H9 (cell line): Measurements from ENCODE around the gene RNF130. TPM values are rescaled to one million over a fixed set of nuclear protein-coding genes. Genes with fewer than 3 reads are reported as not detected.

Experiments used
- DNase-seq: peaks from one replicate; pipeline ENCODE4 v3.0.0-alpha.2; 2017
- H2AFZ ChIP-seq: one replicate; pipeline ENCODE4 v1.6.1; 2013; ENCODE audit warnings: mild to moderate bottlenecking, low read length, control low read depth, moderate library complexity
- H2AK5ac ChIP-seq: 2 replicates; pipeline ENCODE4 v1.6.1; 2013; ENCODE audit warnings: low read length, control low read depth, mixed read lengths; ENCODE audit not compliant: insufficient read length
- H2BK120ac ChIP-seq: one replicate; pipeline ENCODE4 v1.6.1; 2013; ENCODE audit warnings: low read depth, mild to moderate bottlenecking, low read length, control low read depth, inconsistent platforms; ENCODE audit not compliant: poor library complexity, severe bottlenecking
- H2BK12ac ChIP-seq: 2 replicates; pipeline ENCODE4 v1.6.1; 2013; ENCODE audit warnings: low read length, control low read depth, mixed read lengths, low read depth; ENCODE audit not compliant: insufficient read length
- H2BK15ac ChIP-seq: 2 replicates; pipeline ENCODE4 v1.6.1; 2013; ENCODE audit warnings: low read depth, low read length, control low read depth
- H2BK20ac ChIP-seq: one replicate; pipeline ENCODE4 v1.6.1; 2013; ENCODE audit warnings: low read depth, mild to moderate bottlenecking, low read length, control low read depth, inconsistent platforms; ENCODE audit not compliant: poor library complexity, severe bottlenecking
- H2BK5ac ChIP-seq: 2 replicates; pipeline ENCODE4 v1.6.1; 2013; ENCODE audit warnings: low read length, control low read depth, mixed read lengths; ENCODE audit not compliant: insufficient read length
- H3K14ac ChIP-seq: 2 replicates; pipeline ENCODE4 v1.6.1; 2013; ENCODE audit warnings: low read length, control low read depth; ENCODE audit not compliant: insufficient read depth
- H3K18ac ChIP-seq: 2 replicates; pipeline ENCODE4 v1.6.1; 2013; ENCODE audit warnings: low read depth, mild to moderate bottlenecking, mixed read lengths, low read length, control low read depth; ENCODE audit not compliant: insufficient read length
- H3K23ac ChIP-seq: 2 replicates; pipeline ENCODE4 v1.6.1; 2013; ENCODE audit warnings: low read length, control low read depth, mixed read lengths, low read depth; ENCODE audit not compliant: insufficient read length
- H3K23me2 ChIP-seq: 2 replicates; pipeline ENCODE4 v1.6.1; 2013; ENCODE audit warnings: low read depth, mild to moderate bottlenecking, mixed read lengths, low read length, control low read depth; ENCODE audit not compliant: insufficient read length, poor library complexity, severe bottlenecking
- H3K27ac ChIP-seq: 2 replicates; pipeline ENCODE4 v1.5.1; 2013; ENCODE audit warnings: low read length, control low read depth, mixed read lengths, low read depth; ENCODE audit not compliant: insufficient read length
- H3K27me3 ChIP-seq: 2 replicates; pipeline ENCODE4 v1.6.1; 2013; ENCODE audit warnings: low read length, control low read depth, inconsistent platforms; ENCODE audit not compliant: insufficient read depth
- H3K4ac ChIP-seq: 2 replicates; pipeline ENCODE4 v1.6.1; 2013; ENCODE audit warnings: low read depth, mild to moderate bottlenecking, control low read depth, inconsistent platforms, low read length, moderate library complexity
- H3K4me1 ChIP-seq: 2 replicates; pipeline ENCODE4 v1.6.1; 2013; ENCODE audit warnings: low read length, control low read depth, inconsistent platforms; ENCODE audit not compliant: insufficient read depth
- H3K4me2 ChIP-seq: 2 replicates; pipeline ENCODE4 v1.6.1; 2013; ENCODE audit warnings: low read length, control low read depth, mixed read lengths; ENCODE audit not compliant: insufficient read length, insufficient read depth
- H3K56ac ChIP-seq: 2 replicates; pipeline ENCODE4 v1.6.1; 2013; ENCODE audit warnings: low read depth, mild to moderate bottlenecking, mixed read lengths, low read length, control low read depth; ENCODE audit not compliant: insufficient read length
- H3K79me1 ChIP-seq: 2 replicates; pipeline ENCODE4 v1.6.1; 2013; ENCODE audit warnings: low read depth, mild to moderate bottlenecking, moderate library complexity, low read length, control low read depth, inconsistent platforms; ENCODE audit not compliant: insufficient read depth, poor library complexity, severe bottlenecking
- H3K79me2 ChIP-seq: 2 replicates; pipeline ENCODE4 v1.6.1; 2013; ENCODE audit warnings: low read length, control low read depth, inconsistent platforms; ENCODE audit not compliant: insufficient read depth
- H3K9ac ChIP-seq: 2 replicates; pipeline ENCODE4 v1.6.1; 2013; ENCODE audit warnings: low read length, control low read depth, mixed read lengths; ENCODE audit not compliant: insufficient read length; ENCODE audit errors: extremely low read depth
- H3K9me3 ChIP-seq: one replicate; pipeline ENCODE4 v1.6.1; 2013; ENCODE audit warnings: low read depth, low read length, inconsistent platforms; ENCODE audit not compliant: control insufficient read depth
- H3T11ph ChIP-seq: one replicate; pipeline ENCODE4 v1.6.1; 2013; ENCODE audit warnings: mild to moderate bottlenecking, low read length, control low read depth, inconsistent platforms
- H4K20me1 ChIP-seq: one replicate; pipeline ENCODE4 v1.6.1; 2013; ENCODE audit not compliant: control insufficient read depth, insufficient read length, insufficient read depth
- H4K5ac ChIP-seq: 2 replicates; pipeline ENCODE4 v1.6.1; 2013; ENCODE audit warnings: low read depth, mild to moderate bottlenecking, mixed read lengths, low read length, control low read depth; ENCODE audit not compliant: insufficient read length
- H4K8ac ChIP-seq: replicated peaks from 2 replicates; pipeline ENCODE4 v1.6.1; 2013; ENCODE audit warnings: low read length, control low read depth, mixed read lengths, low read depth; ENCODE audit not compliant: insufficient read length
- H4K91ac ChIP-seq: 2 replicates; pipeline ENCODE4 v1.6.1; 2013; ENCODE audit warnings: low read depth, mild to moderate bottlenecking, moderate library complexity, mixed read lengths, low read length, control low read depth; ENCODE audit not compliant: insufficient read length
- H3K27ac Mint-ChIP-seq, 3 experiments: 2 replicates in 2 of 3; 3 replicates in 1 of 3; pipeline ENCODE4 v1.8.0; 2020 to 2021; ENCODE audit warnings: mixed read lengths in 3 of 3, mild to moderate bottlenecking in 1 of 3, moderate library complexity in 1 of 3
- H3K27me3 Mint-ChIP-seq: 2 replicates; pipeline ENCODE4 v1.8.0; 2021; ENCODE audit warnings: low read depth, mild to moderate bottlenecking, moderate library complexity, mixed read lengths
- H3K36me3 Mint-ChIP-seq, 3 experiments: 2 replicates in 2 of 3; 3 replicates in 1 of 3; pipeline ENCODE4 v1.8.0; 2020 to 2021; ENCODE audit warnings: low read depth in 3 of 3, mixed read lengths in 3 of 3; ENCODE audit not compliant: insufficient read depth in 1 of 3
- H3K4me1 Mint-ChIP-seq, 2 experiments: 2 replicates each; pipeline ENCODE4 v1.8.0; 2020; ENCODE audit warnings: mixed read lengths in 2 of 2
- H3K4me3 Mint-ChIP-seq, 2 experiments: 2 replicates in 1 of 2; 3 replicates in 1 of 2; pipeline ENCODE4 v1.8.0; 2020 to 2021; ENCODE audit warnings: mild to moderate bottlenecking in 2 of 2, mixed read lengths in 2 of 2, moderate library complexity in 1 of 2
- H3K9me3 Mint-ChIP-seq, 2 experiments: 2 replicates in 1 of 2; 3 replicates in 1 of 2; pipeline ENCODE4 v1.8.0; 2020; ENCODE audit warnings: mild to moderate bottlenecking in 2 of 2, mixed read lengths in 2 of 2, moderate library complexity in 1 of 2
- WGBS: extraction: QIAGEN DNeasy Blood & Tissue Kit; methylation state at CpG from one replicate; pipeline ENCODE4 v1.1.7; 2013; ENCODE audit warnings: missing lambda C conversion rate, low lambda C conversion rate, mixed read lengths; ENCODE audit not compliant: insufficient read length; ENCODE audit errors: extremely low coverage; 5-methylcytosine and 5-hydroxymethylcytosine counted together
- microRNA-seq: library from miRNA; unstranded; fragments of <30 nt; microRNA quantifications from one replicate; pipeline ENCODE4, GENCODE V29; 2020; ENCODE audit warnings: borderline microRNAs expressed
- total RNA-seq: library from RNA; stranded (reverse); gene quantifications from 2 replicates; pipeline ENCODE4 v1.2.1, GENCODE V29; 2021
- TF ChIP-seq, protein P1 (sequence below): fragments of 200-600 bp; sonication (generic); conservative IDR thresholded peaks from 3 replicates; pipeline ENCODE4 v1.8.0; 2021; ENCODE audit warnings: antibody characterized with exemption, mild to moderate bottlenecking

RNF130 gene
- total RNA-seq, 1 experiment from 2014 or later, result 80.0 TPM

DNA sequence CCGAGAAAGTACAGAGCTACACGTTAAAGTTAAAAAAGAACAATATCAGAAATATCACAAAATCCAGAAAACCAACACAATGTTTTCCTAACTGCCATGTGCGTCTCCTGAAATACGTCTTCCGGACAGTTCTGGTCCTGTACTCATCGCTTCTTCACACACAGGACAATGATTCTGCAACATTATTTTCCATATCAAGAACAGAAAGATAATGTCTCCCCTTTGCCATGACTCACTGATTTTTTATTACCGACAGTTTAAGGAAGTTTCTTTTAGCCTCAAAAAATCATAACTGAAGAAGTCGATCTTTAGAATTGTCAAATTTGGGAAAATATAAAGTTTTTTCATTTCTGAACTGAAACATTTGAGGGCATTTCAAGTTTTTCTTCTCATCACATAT, 166.4 kb downstream of the RNF130 start:
- TF ChIP-seq, protein P1, sequence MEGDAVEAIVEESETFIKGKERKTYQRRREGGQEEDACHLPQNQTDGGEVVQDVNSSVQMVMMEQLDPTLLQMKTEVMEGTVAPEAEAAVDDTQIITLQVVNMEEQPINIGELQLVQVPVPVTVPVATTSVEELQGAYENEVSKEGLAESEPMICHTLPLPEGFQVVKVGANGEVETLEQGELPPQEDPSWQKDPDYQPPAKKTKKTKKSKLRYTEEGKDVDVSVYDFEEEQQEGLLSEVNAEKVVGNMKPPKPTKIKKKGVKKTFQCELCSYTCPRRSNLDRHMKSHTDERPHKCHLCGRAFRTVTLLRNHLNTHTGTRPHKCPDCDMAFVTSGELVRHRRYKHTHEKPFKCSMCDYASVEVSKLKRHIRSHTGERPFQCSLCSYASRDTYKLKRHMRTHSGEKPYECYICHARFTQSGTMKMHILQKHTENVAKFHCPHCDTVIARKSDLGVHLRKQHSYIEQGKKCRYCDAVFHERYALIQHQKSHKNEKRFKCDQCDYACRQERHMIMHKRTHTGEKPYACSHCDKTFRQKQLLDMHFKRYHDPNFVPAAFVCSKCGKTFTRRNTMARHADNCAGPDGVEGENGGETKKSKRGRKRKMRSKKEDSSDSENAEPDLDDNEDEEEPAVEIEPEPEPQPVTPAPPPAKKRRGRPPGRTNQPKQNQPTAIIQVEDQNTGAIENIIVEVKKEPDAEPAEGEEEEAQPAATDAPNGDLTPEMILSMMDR, result no peak
- Histone ChIP-seq H3K27me3 (no peaks in the 10 kb centered on the region), H4K20me1 (no peaks in the 10 kb centered on the region), H2BK20ac (no peak overlapping the region), H2BK12ac (no peak overlapping the region), H4K8ac (no peak overlapping the region), H3K18ac (no peak overlapping the region), H2AK5ac (no peak overlapping the region), H3K4ac (no peak overlapping the region), H3K56ac (no peak overlapping the region), H2AFZ (no peak overlapping the region), H3K4me2 (no peak overlapping the region), H3K79me1 (no peaks in the 10 kb centered on the region), H3K9me3 (no peaks in the 10 kb centered on the region), H4K5ac (no peak overlapping the region), H2BK15ac (no peak overlapping the region), H3K14ac (no peak overlapping the region), H4K91ac (no peak overlapping the region), H3K79me2 (no peaks in the 10 kb centered on the region), H3K23me2 (peaks cover 4% of the 10 kb centered on the region), H3T11ph (no peak overlapping the region), H3K27ac (no peak overlapping the region), H3K4me1 (no peaks in the 10 kb centered on the region), H3K23ac (no peak overlapping the region), H3K9ac (no peak overlapping the region), H2BK120ac (no peak overlapping the region), H2BK5ac (no peak overlapping the region)
- Mint-ChIP-seq H3K4me3 (no peak overlapping the region), H3K9me3 (no peaks in the 10 kb centered on the region; a peak in 1 of 5 replicates), H3K27ac (no peak overlapping the region), H3K4me1 (peaks cover 0 to 11% of the 10 kb centered on the region in 2 experiments; a peak in 3 of 4 replicates), H3K36me3 (peaks cover 9 to 35% (median 27%) of the 10 kb centered on the region in 3 experiments), H3K27me3 (peaks cover 2% of the 10 kb centered on the region)
- WGBS, result no CpG with 5 or more reads among the region's 8 CpGs
- DNase-seq, result no peak

Small RNAs within 50 kb of the gene (microRNA-seq; reads per million reads assigned to microRNA genes)
- gene MIR340, result 64.9 reads per million, percentile 68 among the genes with 10 or more reads in this experiment

Other genes starting within 250 kb of the RNF130 start
- gene MRNIP, start 212.9 kb downstream of the RNF130 start, total RNA-seq, result 30.4 and 31.1 TPM in 2 replicates
- gene TBC1D9B, start 163.9 kb downstream of the RNF130 start, total RNA-seq, result 57.0 and 62.1 TPM in 2 replicates
- gene RASGEF1C, start 137.5 kb upstream of the RNF130 start, total RNA-seq, result 0.83 and 0.90 TPM in 2 replicates
- gene MAPK9, start 220.3 kb upstream of the RNF130 start, total RNA-seq, result 38.6 and 39.7 TPM in 2 replicates